HL-60 (cell line): ENCODE data around the gene TRIM50.
"Not testable (repeated sequence)": the region's sequence is repeated elsewhere in the genome, so short reads cannot be mapped to it uniquely, and the experiment has no call there.

Source experiments
- DNase-seq, 2 experiments: peaks; one replicate each; pipeline ENCODE4 v3.0.0-alpha.2; 2010 to 2020; ENCODE audit warnings: low read depth in 1 of 2, low spot score in 1 of 2
- H3K27ac ChIP-seq: fragments of 250-450 bp; sonication (Bioruptor Pico); replicated peaks from 2 replicates; pipeline ENCODE4 v1.5.1; 2020; ENCODE audit warnings: mild to moderate bottlenecking, moderate library complexity
- H3K27me3 ChIP-seq: fragments of 250-450 bp; sonication (Bioruptor Pico); 2 replicates; pipeline ENCODE4 v1.5.1; 2021; ENCODE audit warnings: mild to moderate bottlenecking, moderate library complexity; ENCODE audit not compliant: insufficient read depth, poor library complexity, severe bottlenecking
- H3K4me3 ChIP-seq: replicated peaks from 2 replicates; pipeline ENCODE4 v1.5.1; 2011; ENCODE audit warnings: mild to moderate bottlenecking, control low read depth, low read length; ENCODE audit not compliant: insufficient read depth
- CTCF ChIP-seq: IDR thresholded peaks from one replicate; pipeline ENCODE4 v1.5.1; 2011; ENCODE audit warnings: low read length, control low read depth, inconsistent platforms; ENCODE audit not compliant: insufficient read depth
- GABPA ChIP-seq: IDR thresholded peaks from 2 replicates; pipeline ENCODE4 v1.6.1; 2012; ENCODE audit warnings: low read depth
- POLR2AphosphoS5 ChIP-seq: IDR thresholded peaks from 2 replicates; pipeline ENCODE4 v1.6.1; 2012; ENCODE audit warnings: low read depth
- REST ChIP-seq: IDR thresholded peaks from 2 replicates; pipeline ENCODE4 v1.6.1; 2012; ENCODE audit warnings: low read depth; ENCODE audit not compliant: insufficient replicate concordance
- SPI1 ChIP-seq: IDR thresholded peaks from 2 replicates; pipeline ENCODE4 v1.6.1; 2012; ENCODE audit warnings: low read depth, mild to moderate bottlenecking, borderline replicate concordance

TRIM50 gene

GRCh38 chr7:73314271-73314670, 13.6 kb downstream of the TRIM50 start:
- DNase-seq: no peak
- Histone ChIP-seq H3K27ac (no peak overlapping the region), H3K4me3 (no peak overlapping the region), H3K27me3 (no peaks in the 10 kb centered on the region)
- no peak for TF ChIP-seq CTCF
- no peak for TF ChIP-seq GABPA

- no peak for DNase-seq
- TF ChIP-seq POLR2AphosphoS5 (no peak), CTCF (no peak), REST (no peak), GABPA (no peak), SPI1 (no peak)
- Histone ChIP-seq H3K27me3 (no peaks in the 10 kb centered on the region), H3K4me3 (no peak overlapping the region), H3K27ac (no peak overlapping the region)
These were observed 14.4 kb downstream of the TRIM50 start for GRCh38 chr7:73313521-73313906.

- DNase-seq: no peak
- Histone ChIP-seq H3K4me3 (no peak overlapping the region), H3K27me3 (no peaks in the 10 kb centered on the region), H3K27ac (no peak overlapping the region)
- TF ChIP-seq REST (no peak), POLR2AphosphoS5 (no peak), CTCF (no peak), SPI1 (no peak), GABPA (no peak)
These were observed 14.9 kb downstream of the TRIM50 start for GRCh38 chr7:73312831-73313520.

- H3K27ac ChIP-seq, H3K4me3 ChIP-seq, H3K27me3 ChIP-seq, DNase-seq: not testable (repeated sequence)
These were observed 16.5 kb downstream of the TRIM50 start for GRCh38 chr7:73311421-73311820.
